SK-N-SH (cell line): Measurements from ENCODE around the gene AGFG1.

ENCODE experiments used
- CHD2 ChIP-seq: fragments of 150-350 bp; IDR thresholded peaks from 2 replicates; pipeline ENCODE4 v1.6.1; 2018; ENCODE audit warnings: low read length; ENCODE audit not compliant: partially characterized antibody
- TF ChIP-seq, protein P1 (sequence below): fragments of 200-600 bp; sonication (generic); IDR thresholded peaks from 2 replicates; pipeline ENCODE4 v1.6.1; 2017; ENCODE audit warnings: antibody characterized with exemption, mild to moderate bottlenecking, moderate library complexity

DNA sequence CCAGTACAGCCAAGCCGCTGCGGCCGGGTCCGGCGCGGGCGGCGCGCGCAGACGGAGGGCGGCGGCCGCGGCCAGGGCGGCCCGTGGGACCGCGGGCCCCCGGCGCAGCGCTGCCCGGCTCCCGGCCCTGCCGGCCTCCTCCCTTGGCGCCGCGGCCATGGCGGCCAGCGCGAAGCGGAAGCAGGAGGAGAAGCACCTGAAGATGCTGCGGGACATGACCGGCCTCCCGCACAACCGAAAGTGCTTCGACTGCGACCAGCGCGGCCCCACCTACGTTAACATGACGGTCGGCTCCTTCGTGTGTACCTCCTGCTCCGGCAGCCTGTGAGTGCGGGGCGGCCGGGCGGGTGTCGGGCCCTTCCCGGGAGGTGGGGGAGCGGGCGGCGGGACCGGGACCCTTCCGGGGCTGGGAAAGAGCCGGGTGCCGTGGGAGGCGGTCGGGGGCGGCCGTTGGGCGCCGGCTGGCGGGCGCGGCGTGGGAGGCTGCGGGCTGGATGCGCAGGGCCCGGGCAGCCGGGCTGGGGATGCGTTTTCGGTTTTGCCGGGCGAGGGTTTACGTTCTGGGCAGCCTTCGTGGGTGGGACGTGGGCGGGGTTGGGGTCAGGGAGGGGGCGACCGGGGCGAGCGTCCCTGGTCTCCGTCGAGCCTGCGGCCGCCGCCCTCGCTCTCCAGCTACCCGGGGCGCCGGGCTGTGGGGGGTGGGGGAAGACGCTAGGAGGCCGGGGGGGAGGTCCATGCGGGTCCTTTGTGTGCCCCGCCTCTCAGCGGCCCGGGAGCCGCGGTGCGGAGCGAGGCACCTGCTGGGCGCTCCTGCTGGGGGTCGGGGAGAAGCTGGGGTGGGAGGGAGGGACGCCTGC is 537 bp downstream of the AGFG1 start:
- TF ChIP-seq, protein P1, sequence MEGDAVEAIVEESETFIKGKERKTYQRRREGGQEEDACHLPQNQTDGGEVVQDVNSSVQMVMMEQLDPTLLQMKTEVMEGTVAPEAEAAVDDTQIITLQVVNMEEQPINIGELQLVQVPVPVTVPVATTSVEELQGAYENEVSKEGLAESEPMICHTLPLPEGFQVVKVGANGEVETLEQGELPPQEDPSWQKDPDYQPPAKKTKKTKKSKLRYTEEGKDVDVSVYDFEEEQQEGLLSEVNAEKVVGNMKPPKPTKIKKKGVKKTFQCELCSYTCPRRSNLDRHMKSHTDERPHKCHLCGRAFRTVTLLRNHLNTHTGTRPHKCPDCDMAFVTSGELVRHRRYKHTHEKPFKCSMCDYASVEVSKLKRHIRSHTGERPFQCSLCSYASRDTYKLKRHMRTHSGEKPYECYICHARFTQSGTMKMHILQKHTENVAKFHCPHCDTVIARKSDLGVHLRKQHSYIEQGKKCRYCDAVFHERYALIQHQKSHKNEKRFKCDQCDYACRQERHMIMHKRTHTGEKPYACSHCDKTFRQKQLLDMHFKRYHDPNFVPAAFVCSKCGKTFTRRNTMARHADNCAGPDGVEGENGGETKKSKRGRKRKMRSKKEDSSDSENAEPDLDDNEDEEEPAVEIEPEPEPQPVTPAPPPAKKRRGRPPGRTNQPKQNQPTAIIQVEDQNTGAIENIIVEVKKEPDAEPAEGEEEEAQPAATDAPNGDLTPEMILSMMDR = no peak
- no peak for TF ChIP-seq CHD2
